SH-SY5Y (cell line): Measurements from ENCODE around the gene TRPM5.

Experiments used
- GATA2 ChIP-seq: IDR thresholded peaks from 2 replicates; pipeline ENCODE4 v1.6.1; 2011; ENCODE audit warnings: mild to moderate bottlenecking, low read depth, low read length
- GATA3 ChIP-seq: IDR thresholded peaks from 2 replicates; pipeline ENCODE4 v1.6.1; 2011; ENCODE audit warnings: low read depth, mild to moderate bottlenecking, low read length, moderate library complexity

DNA sequence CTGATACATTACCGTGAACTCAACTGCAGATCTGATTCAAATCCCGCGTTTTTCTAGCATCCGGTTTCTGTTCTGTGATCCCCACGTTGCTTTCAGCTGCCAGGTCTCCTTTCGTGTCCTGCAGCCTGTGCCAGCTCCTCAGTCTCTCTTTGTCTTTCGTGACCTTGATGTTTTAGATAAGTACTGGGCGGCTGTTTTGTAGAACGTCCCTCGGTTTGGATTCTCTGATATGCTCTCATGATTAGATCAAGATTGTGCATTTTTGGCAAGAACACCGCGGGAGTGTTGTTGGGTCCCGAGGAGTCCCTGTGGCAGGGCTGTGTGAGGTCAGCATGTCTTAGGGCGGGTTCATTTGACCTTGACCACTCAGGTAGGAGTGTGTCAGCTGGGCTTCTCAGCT is 39.1 kb upstream of the TRPM5 start:
- TF ChIP-seq GATA2 (peak; percentile 90), GATA3 (peak; percentile 65)
